Measurements from ENCODE around the gene TMUB2. TPM values are rescaled to one million over a fixed set of nuclear protein-coding genes. Genes with fewer than 3 reads are reported as not detected.
"Not testable (repeated sequence)": the region's sequence is repeated elsewhere in the genome, so short reads cannot be mapped to it uniquely, and the experiment has no call there.

The TMUB2 gene
- 10 to 100 TPM; 10.7 to 62.4 (median 16.2) TPM for total RNA-seq
- polyA plus RNA-seq: 10 to 100 TPM; 16.2 to 37.8 (median 16.5) TPM
- long read RNA-seq, donor 1, partial matches to known transcripts: 0 of 2 reads
- long read RNA-seq, donor 1, other reads (novel, unspliced or antisense): 0 of 2 reads
- long read RNA-seq, donor 2, partial matches to known transcripts: 7 of 13 reads
- long read RNA-seq, donor 2, other reads (novel, unspliced or antisense): 0 of 13 reads
- long read RNA-seq, donor 3, partial matches to known transcripts: 0 of 3 reads
- long read RNA-seq, donor 3, other reads (novel, unspliced or antisense): 0 of 3 reads
- long read RNA-seq, donor 4: 0 reads
- long read RNA-seq, donor 5, partial matches to known transcripts: 13 of 18 reads
- long read RNA-seq, donor 5, other reads (novel, unspliced or antisense): 0 of 18 reads
- long read RNA-seq, donor 6, partial matches to known transcripts: 20 of 33 reads
- long read RNA-seq, donor 6, other reads (novel, unspliced or antisense): 5 of 33 reads
- long read RNA-seq, donor 7, partial matches to known transcripts: 0 of 4 reads
- long read RNA-seq, donor 7, other reads (novel, unspliced or antisense): 0 of 4 reads
- long read RNA-seq, donor 8, partial matches to known transcripts: 5 of 8 reads
- long read RNA-seq, donor 8, other reads (novel, unspliced or antisense): 0 of 8 reads
- long read RNA-seq, donor 9, partial matches to known transcripts: 19 of 21 reads
- long read RNA-seq, donor 9, other reads (novel, unspliced or antisense): 0 of 21 reads
- long read RNA-seq, donor 10, partial matches to known transcripts: 0 of 3 reads
- long read RNA-seq, donor 10, other reads (novel, unspliced or antisense): 0 of 3 reads

- 0% methylated on average over 49 to 50 of the region's 50 CpGs for WGBS, 5 donors
- Histone ChIP-seq H3K27me3 (no peaks in the 10 kb centered on the region), H3K4me3 (peak within 1 kb of the TSS; percentile 70 to 82 (median 74)), H3K9me3 (no peaks in the 10 kb centered on the region), H3K4me1 (peaks cover 26 to 45% (median 37%) of the 10 kb centered on the region in 4 donors), H3K27ac (peak within 1 kb of the TSS; percentile 91 to 99 (median 98)), H3K36me3 (peaks cover 17 to 50% (median 47%) of the 10 kb centered on the region in 4 donors)
- intact Hi-C loops (cut with DNase I; ENCODE audit: low total_unique reads): no loop called here
- peak; percentile 100 for DNase-seq
- TF ChIP-seq CTCF (IDR thresholded peaks at IDR 0.05): no peak
- TF ChIP-seq POLR2A (IDR thresholded peaks at IDR 0.05): peak in 2 of 4 donors; percentile 42 to 69
- no peak for TF ChIP-seq EP300 (IDR thresholded peaks at IDR 0.05)
- peak; percentile 56 to 94 (median 90) for TF ChIP-seq POLR2AphosphoS5 (IDR thresholded peaks at IDR 0.05)
Observed at GRCh38 chr17:44186307-44187130, at the start of gene TMUB2. TMUB2 (plus strand) TSS chr17:44186972; CDS start chr17:44187709, 737 bp downstream.

GRCh38 chr17:44137891-44138709 lies 48.7 kb upstream of the TMUB2 start:
- Histone ChIP-seq H3K27ac (peak overlapping the region; percentile 16 to 70 (median 52)), H3K36me3 (no peaks in the 10 kb centered on the region), H3K27me3 (peaks cover 0 to 12% (median 0%) of the 10 kb centered on the region in 3 donors), H3K4me3 (peak overlapping the region in 2 of 4 donors; percentile 11 to 23), H3K4me1 (peaks cover 14 to 36% (median 31%) of the 10 kb centered on the region in 4 donors), H3K9me3 (no peaks in the 10 kb centered on the region)
- peak in 2 of 3 donors; percentile 33 to 75 for TF ChIP-seq POLR2AphosphoS5 (IDR thresholded peaks at IDR 0.05)
- TF ChIP-seq CTCF (IDR thresholded peaks at IDR 0.05): no peak
- 4 to 7% (median 6%) methylated on average over 19 to 20 of the region's 20 CpGs for WGBS, 5 donors
- intact Hi-C loops (cut with DNase I; ENCODE audit: low total_unique reads): no loop called here
- DNase-seq: peak; percentile 71 to 96

GRCh38 chr17:44143921-44144320 lies 42.9 kb upstream of the TMUB2 start:
- DNase-seq; H3K27me3 ChIP-seq; H3K4me3 ChIP-seq; H3K27ac ChIP-seq; intact Hi-C loops (cut with DNase I; ENCODE audit: low total_unique reads); H3K9me3 ChIP-seq: not testable (repeated sequence)
- peaks cover 0 to 10% (median 0%) of the 10 kb centered on the region in 4 donors for H3K36me3 ChIP-seq
- H3K4me1 ChIP-seq: peaks cover 7 to 19% (median 16%) of the 10 kb centered on the region in 4 donors
- WGBS, 5 donors: 94 to 96% (median 94%) methylated on average over 8 of the region's 8 CpGs
